ENCODE results near the gene JOSD2. TPM values are rescaled to one million over a fixed set of nuclear protein-coding genes. Genes with fewer than 3 reads are reported as not detected.

Gene JOSD2
- total and polyA plus RNA-seq, 9 donors, result 15.0 to 42.5 (median 24.2) TPM; not detected in 1

- no peak overlapping the region for H3K27ac ChIP-seq
Observed at GRCh38 chr19:50495020-50495531, 15.9 kb downstream of the JOSD2 start.

GRCh38 chr19:50494186-50495019 is 16.6 kb downstream of the JOSD2 start:
- intact Hi-C loops (cut with DNase I), result no loop called here
- DNase-seq, result no peak
- Histone ChIP-seq H3K4me1 (ENCODE audit: insufficient read depth) (no peaks in the 10 kb centered on the region), H3K36me3 (no peaks in the 10 kb centered on the region), H3K27ac (no peak overlapping the region), H3K4me3 (no peak overlapping the region), H3K9me3 (no peaks in the 10 kb centered on the region), H3K27me3 (no peaks in the 10 kb centered on the region)
- 59 to 63% (median 59%) methylated on average over 7 of the region's 7 CpGs for WGBS, 3 donors
- no peak for TF ChIP-seq CTCF (IDR thresholded peaks at IDR 0.05)

More at GRCh38 chr19:50495020-50495531, 15.9 kb downstream of the JOSD2 start:
- TF ChIP-seq CTCF (IDR thresholded peaks at IDR 0.05), result no peak
- TF ChIP-seq POLR2A (IDR thresholded peaks at IDR 0.05), result no peak
- TF ChIP-seq EP300 (IDR thresholded peaks at IDR 0.05), result no peak
- no peaks in the 10 kb centered on the region for H3K4me1 ChIP-seq (ENCODE audit: insufficient read depth)
- no peak for DNase-seq
- H3K9me3 ChIP-seq, result no peaks in the 10 kb centered on the region
- H3K36me3 ChIP-seq, result no peaks in the 10 kb centered on the region
- intact Hi-C loops (cut with DNase I), result no loop called here
- H3K4me3 ChIP-seq, result no peak overlapping the region
- WGBS, 3 donors, result 83 to 93% (median 90%) methylated on average over 5 of the region's 5 CpGs
- H3K27me3 ChIP-seq, result no peaks in the 10 kb centered on the region

GRCh38 chr19:50493171-50493570 is 17.8 kb downstream of the JOSD2 start:
- Histone ChIP-seq H3K4me1 (ENCODE audit: insufficient read depth) (no peaks in the 10 kb centered on the region), H3K9me3 (no peaks in the 10 kb centered on the region), H3K4me3 (no peak overlapping the region), H3K27ac (no peak overlapping the region), H3K36me3 (no peaks in the 10 kb centered on the region), H3K27me3 (no peaks in the 10 kb centered on the region)
- intact Hi-C loops (cut with DNase I), result no loop called here
- no peak for DNase-seq
- TF ChIP-seq EP300 (IDR thresholded peaks at IDR 0.05) (no peak), POLR2A (IDR thresholded peaks at IDR 0.05) (no peak), CTCF (IDR thresholded peaks at IDR 0.05) (no peak)
- 44 to 50% (median 49%) methylated on average over 8 of the region's 8 CpGs for WGBS, 3 donors

GRCh38 chr19:50492303-50493052 is 18.5 kb downstream of the JOSD2 start:
- Histone ChIP-seq H3K36me3 (no peaks in the 10 kb centered on the region), H3K9me3 (no peaks in the 10 kb centered on the region), H3K4me1 (ENCODE audit: insufficient read depth) (no peaks in the 10 kb centered on the region), H3K4me3 (no peak overlapping the region), H3K27ac (no peak overlapping the region), H3K27me3 (no peaks in the 10 kb centered on the region)
- TF ChIP-seq POLR2A (IDR thresholded peaks at IDR 0.05) (no peak), EP300 (IDR thresholded peaks at IDR 0.05) (no peak), CTCF (IDR thresholded peaks at IDR 0.05) (no peak)
- 15 to 21% (median 20%) methylated on average over 11 to 12 of the region's 12 CpGs for WGBS, 3 donors
- no peak for DNase-seq
- intact Hi-C loops (cut with DNase I), result no loop called here
